Panc1 (cell line): ENCODE measurements around the gene PEX6.

Source experiments
- CTCF ChIP-seq: fragments of 450-650 bp; IDR thresholded peaks from 2 replicates; pipeline ENCODE4 v1.5.1; 2017; ENCODE audit warnings: mild to moderate bottlenecking
- POLR2AphosphoS5 ChIP-seq: IDR thresholded peaks from 2 replicates; pipeline ENCODE4 v1.6.1; 2012; ENCODE audit warnings: mild to moderate bottlenecking, low read depth, low read length, moderate library complexity
- TCF7L2 ChIP-seq: IDR thresholded peaks from 2 replicates; pipeline ENCODE4 v1.6.1; 2011; ENCODE audit warnings: mild to moderate bottlenecking, low read depth, low read length, inconsistent platforms

GRCh38 chr6:42940493-42941045 lies 38.4 kb downstream of the PEX6 start:
- no peak for TF ChIP-seq TCF7L2
- no peak for TF ChIP-seq CTCF
- no peak for TF ChIP-seq POLR2AphosphoS5
